SU-DHL-6 (cell line): ENCODE results near the gene ELN.

Source experiments
- EZH2phosphoT487 ChIP-seq: fragments of 200-600 bp; sonication (generic), shearing (Covaris generic); conservative IDR thresholded peaks from 2 replicates; pipeline ENCODE4 v1.6.1; 2018; ENCODE audit warnings: mild to moderate bottlenecking, antibody characterized with exemption, low read length, moderate library complexity, mixed read lengths
- TF ChIP-seq, protein P1 (sequence below): fragments of 200-600 bp; sonication (generic); IDR thresholded peaks from one replicate; pipeline ENCODE4 v1.5.1; 2017; ENCODE audit warnings: antibody characterized with exemption, mild to moderate bottlenecking, low read length, moderate library complexity; ENCODE audit not compliant: insufficient read depth, poor library complexity, severe bottlenecking

- TF ChIP-seq, protein P1, sequence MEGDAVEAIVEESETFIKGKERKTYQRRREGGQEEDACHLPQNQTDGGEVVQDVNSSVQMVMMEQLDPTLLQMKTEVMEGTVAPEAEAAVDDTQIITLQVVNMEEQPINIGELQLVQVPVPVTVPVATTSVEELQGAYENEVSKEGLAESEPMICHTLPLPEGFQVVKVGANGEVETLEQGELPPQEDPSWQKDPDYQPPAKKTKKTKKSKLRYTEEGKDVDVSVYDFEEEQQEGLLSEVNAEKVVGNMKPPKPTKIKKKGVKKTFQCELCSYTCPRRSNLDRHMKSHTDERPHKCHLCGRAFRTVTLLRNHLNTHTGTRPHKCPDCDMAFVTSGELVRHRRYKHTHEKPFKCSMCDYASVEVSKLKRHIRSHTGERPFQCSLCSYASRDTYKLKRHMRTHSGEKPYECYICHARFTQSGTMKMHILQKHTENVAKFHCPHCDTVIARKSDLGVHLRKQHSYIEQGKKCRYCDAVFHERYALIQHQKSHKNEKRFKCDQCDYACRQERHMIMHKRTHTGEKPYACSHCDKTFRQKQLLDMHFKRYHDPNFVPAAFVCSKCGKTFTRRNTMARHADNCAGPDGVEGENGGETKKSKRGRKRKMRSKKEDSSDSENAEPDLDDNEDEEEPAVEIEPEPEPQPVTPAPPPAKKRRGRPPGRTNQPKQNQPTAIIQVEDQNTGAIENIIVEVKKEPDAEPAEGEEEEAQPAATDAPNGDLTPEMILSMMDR: no peak
- TF ChIP-seq EZH2phosphoT487: no peak
Observed at GRCh38 chr7:73983437-73984164, 44.4 kb upstream of the ELN start.
